ENCODE measurements around the gene C1QTNF3. TPM values are rescaled to one million over a fixed set of nuclear protein-coding genes. Genes with fewer than 3 reads are reported as not detected.
"Not testable (repeated sequence)": the region's sequence is repeated elsewhere in the genome, so short reads cannot be mapped to it uniquely, and the experiment has no call there.

Gene C1QTNF3
- polyA plus RNA-seq, 1 donor: 91.7 TPM

- no peak for DNase-seq (ENCODE audit: low read depth)
Observed at GRCh38 chr5:34051374-34051980, 8.5 kb upstream of the C1QTNF3 start.

- DNase-seq (ENCODE audit: low read depth): no peak
Observed at GRCh38 chr5:34047774-34048572, 5.0 kb upstream of the C1QTNF3 start.

- DNase-seq (ENCODE audit: low read depth): no peak
Observed at GRCh38 chr5:34047143-34047542, 4.1 kb upstream of the C1QTNF3 start.

GRCh38 chr5:34045996-34046395 is 3.0 kb upstream of the C1QTNF3 start:
- DNase-seq (ENCODE audit: low read depth): no peak

- DNase-seq (ENCODE audit: low read depth): no peak
Observed at GRCh38 chr5:34045023-34045422, 2.0 kb upstream of the C1QTNF3 start.

GRCh38 chr5:34042321-34042720 is 692 bp downstream of the C1QTNF3 start:
- DNase-seq (ENCODE audit: low read depth): no peak

- DNase-seq (ENCODE audit: low read depth): no peak
Observed at GRCh38 chr5:34041247-34041972, 1.6 kb downstream of the C1QTNF3 start.

GRCh38 chr5:34040472-34040871 is 2.5 kb downstream of the C1QTNF3 start:
- DNase-seq (ENCODE audit: low read depth): no peak

GRCh38 chr5:34039398-34040157 is 3.4 kb downstream of the C1QTNF3 start:
- no peak for DNase-seq (ENCODE audit: low read depth)

GRCh38 chr5:34038838-34039237 is 4.2 kb downstream of the C1QTNF3 start:
- no peak for DNase-seq (ENCODE audit: low read depth)

- no peak for DNase-seq (ENCODE audit: low read depth)
Observed at GRCh38 chr5:34038390-34038789, 4.6 kb downstream of the C1QTNF3 start.

GRCh38 chr5:34037726-34038125 is 5.3 kb downstream of the C1QTNF3 start:
- DNase-seq (ENCODE audit: low read depth): no peak

- no peak for DNase-seq (ENCODE audit: low read depth)
Observed at GRCh38 chr5:34035756-34036155, 7.3 kb downstream of the C1QTNF3 start.

GRCh38 chr5:34034534-34035327 is 8.3 kb downstream of the C1QTNF3 start:
- DNase-seq (ENCODE audit: low read depth): no peak

GRCh38 chr5:34031966-34032365 is 11.0 kb downstream of the C1QTNF3 start:
- DNase-seq (ENCODE audit: low read depth): no peak

- DNase-seq (ENCODE audit: low read depth): no peak
Observed at GRCh38 chr5:34031117-34031516, 11.9 kb downstream of the C1QTNF3 start.

- not testable (repeated sequence) for DNase-seq (ENCODE audit: low read depth)
Observed at GRCh38 chr5:34030585-34030984, 12.4 kb downstream of the C1QTNF3 start.

GRCh38 chr5:34030048-34030447 is 13.0 kb downstream of the C1QTNF3 start:
- DNase-seq (ENCODE audit: low read depth): no peak

- no peak for DNase-seq (ENCODE audit: low read depth)
Observed at GRCh38 chr5:34028349-34028748, 14.7 kb downstream of the C1QTNF3 start.

- DNase-seq (ENCODE audit: low read depth): no peak
Observed at GRCh38 chr5:34026089-34026761, 16.8 kb downstream of the C1QTNF3 start.
